Muscle of arm (tissue), 12 donors: Measurements from ENCODE around the gene RPP25. TPM values are rescaled to one million over a fixed set of nuclear protein-coding genes. Genes with fewer than 3 reads are reported as not detected.
"Not testable (repeated sequence)": the region's sequence is repeated elsewhere in the genome, so short reads cannot be mapped to it uniquely, and the experiment has no call there.

Experiments
- DNase-seq: peaks from one replicate; pipeline ENCODE4 v3.0.0-alpha.2; 2013
- polyA plus RNA-seq, 12 donors: library from polyadenylated mRNA; unstranded; fragments of 120-200 nt; gene quantifications; one replicate each; pipeline ENCODE4 v1.2.1, GENCODE V29; 2013; ENCODE audit not compliant: insufficient read length in 12 of 12

Gene RPP25
- polyA plus RNA-seq, 12 donors, result 0.85 to 4.5 (median 0.95) TPM; not detected in 1

- no peak for DNase-seq
Observed at GRCh38 chr15:74964794-74965193, 8.2 kb upstream of the RPP25 start.

- no peak for DNase-seq
Observed at GRCh38 chr15:74963213-74963612, 6.6 kb upstream of the RPP25 start.

- DNase-seq, result no peak
Observed at GRCh38 chr15:74962671-74963070, 6.1 kb upstream of the RPP25 start.

- DNase-seq, result no peak
Observed at GRCh38 chr15:74962219-74962618, 5.6 kb upstream of the RPP25 start.

- DNase-seq, result no peak
Observed at GRCh38 chr15:74961616-74962015, 5.0 kb upstream of the RPP25 start.

- no peak for DNase-seq
Observed at GRCh38 chr15:74960995-74961588, 4.5 kb upstream of the RPP25 start.

- no peak for DNase-seq
Observed at GRCh38 chr15:74960286-74960685, 3.7 kb upstream of the RPP25 start.

GRCh38 chr15:74959586-74959939, 3.0 kb upstream of the RPP25 start:
- DNase-seq, result no peak

- DNase-seq, result no peak
Observed at GRCh38 chr15:74958908-74959585, 2.5 kb upstream of the RPP25 start.

GRCh38 chr15:74958320-74958907, 1.8 kb upstream of the RPP25 start:
- no peak for DNase-seq

GRCh38 chr15:74957476-74958035, 984 bp upstream of the RPP25 start:
- no peak for DNase-seq

GRCh38 chr15:74955796-74956647, 550 bp downstream of the RPP25 start:
- no peak for DNase-seq

- no peak for DNase-seq
Observed at GRCh38 chr15:74955017-74955416, 1.6 kb downstream of the RPP25 start.

GRCh38 chr15:74954515-74954914, 2.1 kb downstream of the RPP25 start:
- DNase-seq, result no peak

GRCh38 chr15:74951006-74951405, 5.6 kb downstream of the RPP25 start:
- DNase-seq, result no peak

GRCh38 chr15:74950078-74950908, 6.3 kb downstream of the RPP25 start:
- peak; percentile 84 for DNase-seq

- DNase-seq, result peak; percentile 93
Observed at GRCh38 chr15:74937590-74938371, 18.8 kb downstream of the RPP25 start, which contains the start of gene COX5A. Gene COX5A (minus strand): TSS chr15:74938073. CDS start chr15:74938014, 59 bp downstream.

GRCh38 chr15:74937272-74937589, 19.3 kb downstream of the RPP25 start:
- no peak for DNase-seq

- DNase-seq, result not testable (repeated sequence)
Observed at GRCh38 chr15:74935193-74935592, 21.4 kb downstream of the RPP25 start.

GRCh38 chr15:74933573-74933972, 23.0 kb downstream of the RPP25 start:
- DNase-seq, result no peak
